Measurements from ENCODE around the gene ATP2A2. TPM values are rescaled to one million over a fixed set of nuclear protein-coding genes. Genes with fewer than 3 reads are reported as not detected.

Gene ATP2A2
- total and polyA plus RNA-seq, 2 of the 8 experiments (the other 6 are each of a cell fraction or from before 2014, with no cell fraction given) = 86.1 to 271 TPM

- TF ChIP-seq KDM5A (IDR thresholded peaks at IDR 0.05; ENCODE audit: low read length) = no peak
- TF ChIP-seq MAFK (IDR thresholded peaks at IDR 0.05; ENCODE audit: low read depth, low read length) = no peak
- TF ChIP-seq RBBP5 (IDR thresholded peaks at IDR 0.05; ENCODE audit: borderline replicate concordance, low read depth, low read length) = no peak
- no peak for TF ChIP-seq BACH1 (IDR thresholded peaks at IDR 0.05; ENCODE audit: low read length)
- TF ChIP-seq TAF7 (optimal IDR thresholded peaks at IDR 0.05; ENCODE audit: borderline replicate concordance, low read depth, low read length) = no peak
- TF ChIP-seq YY1 (IDR thresholded peaks at IDR 0.05; ENCODE audit: low read depth, low read length) = no peak
- no peak for TF ChIP-seq EGR1 (IDR thresholded peaks at IDR 0.05; ENCODE audit: borderline replicate concordance, low read depth, low read length)
These were observed 30.9 kb downstream of the ATP2A2 start (continued) for GRCh38 chr12:110311903-110312302.
